Activated naive CD8-positive, alpha-beta T cell treated with anti-CD3 and anti-CD28 coated beads for 36 hours (primary cell): ENCODE results near the gene VPS13D. TPM values are rescaled to one million over a fixed set of nuclear protein-coding genes. Genes with fewer than 3 reads are reported as not detected.

ENCODE experiments used
- DNase-seq: peaks from one replicate; pipeline ENCODE4 v3.0.0; 2021
- H3K27ac Mint-ChIP-seq: one replicate; pipeline ENCODE4 v1.8.0; 2022; ENCODE audit warnings: mild to moderate bottlenecking, moderate library complexity, mixed read lengths
- H3K27me3 Mint-ChIP-seq: one replicate; pipeline ENCODE4 v1.8.0; 2022; ENCODE audit warnings: mild to moderate bottlenecking, mixed read lengths
- H3K36me3 Mint-ChIP-seq: one replicate; pipeline ENCODE4 v1.8.0; 2021; ENCODE audit warnings: mild to moderate bottlenecking, mixed read lengths
- H3K4me1 Mint-ChIP-seq: one replicate; pipeline ENCODE4 v1.8.0; 2021; ENCODE audit warnings: mixed read lengths
- H3K4me3 Mint-ChIP-seq: one replicate; pipeline ENCODE4 v1.8.0; 2022; ENCODE audit warnings: mild to moderate bottlenecking, moderate library complexity, mixed read lengths
- H3K9me3 Mint-ChIP-seq: one replicate; pipeline ENCODE4 v1.8.0; 2022; ENCODE audit warnings: mixed read lengths
- total RNA-seq, 2 experiments: library from RNA; stranded (reverse); gene quantifications; one replicate each; pipeline ENCODE4 v1.2.3, GENCODE V29; 2021

The VPS13D gene
- total RNA-seq, 2 experiments from 2014 or later, result 27.7 to 29.1 TPM

GRCh38 chr1:12441414-12442105 is 211.7 kb downstream of the VPS13D start:
- peaks cover 81% of the 10 kb centered on the region for H3K4me1 Mint-ChIP-seq
- no peak overlapping the region for H3K4me3 Mint-ChIP-seq
- H3K9me3 Mint-ChIP-seq, result peaks cover 15% of the 10 kb centered on the region
- H3K27me3 Mint-ChIP-seq, result no peaks in the 10 kb centered on the region
- peak overlapping the region; percentile 64 for H3K27ac Mint-ChIP-seq
- H3K36me3 Mint-ChIP-seq, result peaks cover 85% of the 10 kb centered on the region
- DNase-seq, result no peak

GRCh38 chr1:12442217-12442616 is 212.4 kb downstream of the VPS13D start:
- H3K9me3 Mint-ChIP-seq, result peaks cover 13% of the 10 kb centered on the region
- H3K36me3 Mint-ChIP-seq, result peaks cover 82% of the 10 kb centered on the region
- H3K27ac Mint-ChIP-seq, result peak overlapping the region; percentile 83
- no peaks in the 10 kb centered on the region for H3K27me3 Mint-ChIP-seq
- H3K4me3 Mint-ChIP-seq, result no peak overlapping the region
- DNase-seq, result no peak
- peaks cover 81% of the 10 kb centered on the region for H3K4me1 Mint-ChIP-seq

DNA sequence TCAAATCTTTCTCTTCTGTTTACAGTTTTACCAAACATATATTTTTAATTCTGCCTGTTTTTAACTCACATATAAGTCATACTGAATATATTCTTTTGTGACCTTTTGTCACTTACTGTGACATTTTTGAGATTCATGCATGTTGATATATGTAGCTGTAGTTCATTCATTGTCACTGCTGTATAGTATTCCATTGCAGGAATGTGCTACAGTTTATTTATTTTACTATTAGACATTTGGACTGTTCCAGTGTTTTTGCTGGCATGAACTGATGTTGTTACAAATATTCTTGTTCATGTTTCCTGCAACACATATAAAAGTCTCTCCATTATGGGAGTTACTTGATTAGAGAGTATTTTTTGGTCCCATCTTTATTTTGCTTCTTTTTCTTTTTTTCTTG is 213.3 kb downstream of the VPS13D start:
- H3K27ac Mint-ChIP-seq, result peak overlapping the region; percentile 83
- no peaks in the 10 kb centered on the region for H3K27me3 Mint-ChIP-seq
- H3K36me3 Mint-ChIP-seq, result peaks cover 79% of the 10 kb centered on the region
- H3K9me3 Mint-ChIP-seq, result peaks cover 12% of the 10 kb centered on the region
- peaks cover 82% of the 10 kb centered on the region for H3K4me1 Mint-ChIP-seq
- no peak for DNase-seq
- no peak overlapping the region for H3K4me3 Mint-ChIP-seq

GRCh38 chr1:12444329-12444841 is 214.6 kb downstream of the VPS13D start:
- no peaks in the 10 kb centered on the region for H3K27me3 Mint-ChIP-seq
- no peak overlapping the region for H3K4me3 Mint-ChIP-seq
- H3K9me3 Mint-ChIP-seq, result peaks cover 9% of the 10 kb centered on the region
- peaks cover 82% of the 10 kb centered on the region for H3K4me1 Mint-ChIP-seq
- H3K36me3 Mint-ChIP-seq, result peaks cover 73% of the 10 kb centered on the region
- no peak for DNase-seq
- peak overlapping the region; percentile 64 for H3K27ac Mint-ChIP-seq

DNA sequence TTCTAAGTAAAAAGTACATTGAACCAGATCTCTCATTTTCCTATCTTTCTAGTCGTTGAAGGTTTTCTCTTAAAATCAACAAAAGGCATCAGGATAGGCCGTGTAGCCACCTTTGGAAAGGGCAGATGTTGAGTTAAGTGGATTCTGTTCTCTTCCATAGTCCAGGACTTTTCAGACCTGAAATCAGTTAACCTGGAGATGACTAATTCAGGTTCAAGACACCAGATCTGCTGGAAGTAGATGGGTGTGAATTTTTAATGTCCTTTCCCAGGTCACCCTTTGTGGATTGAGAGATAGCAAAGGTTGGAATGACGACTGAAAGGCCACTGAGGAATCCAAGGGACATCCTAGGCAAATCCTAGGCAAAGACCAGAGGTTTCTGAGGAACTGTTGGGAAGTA is 215.4 kb downstream of the VPS13D start:
- Mint-ChIP-seq H3K27me3 (no peaks in the 10 kb centered on the region), H3K4me3 (no peak overlapping the region), H3K27ac (no peak overlapping the region), H3K9me3 (peaks cover 9% of the 10 kb centered on the region), H3K36me3 (peaks cover 72% of the 10 kb centered on the region), H3K4me1 (peaks cover 80% of the 10 kb centered on the region)
- no peak for DNase-seq

GRCh38 chr1:12446593-12446992 is 216.8 kb downstream of the VPS13D start:
- Mint-ChIP-seq H3K4me3 (no peak overlapping the region), H3K36me3 (peaks cover 76% of the 10 kb centered on the region), H3K9me3 (peaks cover 10% of the 10 kb centered on the region), H3K27me3 (no peaks in the 10 kb centered on the region), H3K27ac (peak overlapping the region; percentile 64), H3K4me1 (peaks cover 83% of the 10 kb centered on the region)
- no peak for DNase-seq

DNA sequence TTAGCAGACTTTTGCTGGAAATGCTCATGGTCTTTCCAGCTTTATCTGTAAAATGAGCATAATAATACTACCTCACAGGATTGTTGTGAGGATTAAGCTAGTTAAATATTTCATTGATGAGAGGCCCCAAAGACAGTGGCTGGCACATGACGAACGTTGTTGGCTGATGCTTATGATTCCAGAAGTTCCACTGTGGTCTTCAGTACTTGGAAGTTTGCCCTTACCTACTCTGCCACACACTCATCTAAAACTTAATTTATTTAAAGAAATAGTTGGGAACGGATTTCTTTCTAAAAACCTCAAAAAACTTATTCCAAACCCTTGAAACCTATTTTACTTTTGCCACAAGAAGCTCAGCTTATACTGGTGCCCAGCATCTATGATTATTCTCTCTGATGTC is 217.5 kb downstream of the VPS13D start:
- Mint-ChIP-seq H3K27ac (peak overlapping the region; percentile 99), H3K4me1 (peaks cover 86% of the 10 kb centered on the region), H3K36me3 (peaks cover 79% of the 10 kb centered on the region)

DNA sequence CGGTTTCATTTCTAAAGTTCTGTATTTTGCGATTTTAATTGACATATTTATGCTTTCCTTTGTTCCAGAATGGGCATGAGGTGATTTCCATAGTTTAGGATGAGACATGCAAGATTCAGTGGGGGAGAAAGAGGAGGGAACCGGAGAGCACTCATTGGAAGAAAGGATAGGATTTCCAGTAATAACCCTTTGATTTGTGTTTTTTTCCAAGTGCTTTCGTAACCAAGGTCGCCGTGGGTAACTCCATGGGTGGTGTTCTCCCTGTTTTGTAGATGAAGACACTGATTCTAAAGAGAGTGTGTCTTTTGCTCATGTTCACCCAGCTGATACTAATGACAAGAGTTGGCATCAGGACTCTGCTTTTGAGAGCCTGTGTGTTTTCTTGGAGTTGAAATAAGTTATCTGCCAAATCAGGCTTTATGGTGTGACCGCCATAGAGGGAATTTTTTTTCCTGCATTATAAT is 218.1 kb downstream of the VPS13D start:
- no peak overlapping the region for H3K4me3 Mint-ChIP-seq
- H3K36me3 Mint-ChIP-seq, result peaks cover 79% of the 10 kb centered on the region
- H3K27ac Mint-ChIP-seq, result peak overlapping the region; percentile 99
- no peak for DNase-seq
- H3K4me1 Mint-ChIP-seq, result peaks cover 86% of the 10 kb centered on the region
- H3K27me3 Mint-ChIP-seq, result no peaks in the 10 kb centered on the region
- H3K9me3 Mint-ChIP-seq, result peaks cover 14% of the 10 kb centered on the region

More for the DNA sequence above, 217.5 kb downstream of the VPS13D start:
- Mint-ChIP-seq H3K9me3 (peaks cover 14% of the 10 kb centered on the region), H3K27me3 (no peaks in the 10 kb centered on the region), H3K4me3 (no peak overlapping the region)
- no peak for DNase-seq

DNA sequence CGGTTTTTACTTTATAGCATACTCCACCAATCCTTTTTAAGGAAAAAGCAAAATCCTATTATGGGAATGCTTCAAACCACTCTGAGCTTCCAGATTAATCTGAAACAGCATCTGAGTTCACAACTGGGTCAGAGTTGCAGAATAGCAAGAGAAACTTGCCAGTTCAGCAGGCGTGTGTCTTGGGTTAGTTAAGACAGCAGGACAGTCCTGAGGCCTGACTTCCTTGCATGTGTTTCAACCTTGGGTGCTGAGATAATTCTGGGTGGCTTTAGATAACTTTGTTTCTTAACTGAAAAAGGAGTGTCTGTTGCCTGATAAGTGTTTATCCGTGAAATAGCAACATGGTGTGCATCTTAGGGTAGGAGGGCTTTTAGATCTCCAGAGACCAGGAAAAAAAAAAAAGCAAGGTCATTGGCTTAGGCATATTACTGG is 218.9 kb downstream of the VPS13D start:
- Mint-ChIP-seq H3K4me3 (peak overlapping the region; percentile 27), H3K36me3 (peaks cover 79% of the 10 kb centered on the region), H3K4me1 (peaks cover 88% of the 10 kb centered on the region), H3K27ac (peak overlapping the region; percentile 99), H3K9me3 (peaks cover 8% of the 10 kb centered on the region), H3K27me3 (no peaks in the 10 kb centered on the region)
- DNase-seq, result no peak

DNA sequence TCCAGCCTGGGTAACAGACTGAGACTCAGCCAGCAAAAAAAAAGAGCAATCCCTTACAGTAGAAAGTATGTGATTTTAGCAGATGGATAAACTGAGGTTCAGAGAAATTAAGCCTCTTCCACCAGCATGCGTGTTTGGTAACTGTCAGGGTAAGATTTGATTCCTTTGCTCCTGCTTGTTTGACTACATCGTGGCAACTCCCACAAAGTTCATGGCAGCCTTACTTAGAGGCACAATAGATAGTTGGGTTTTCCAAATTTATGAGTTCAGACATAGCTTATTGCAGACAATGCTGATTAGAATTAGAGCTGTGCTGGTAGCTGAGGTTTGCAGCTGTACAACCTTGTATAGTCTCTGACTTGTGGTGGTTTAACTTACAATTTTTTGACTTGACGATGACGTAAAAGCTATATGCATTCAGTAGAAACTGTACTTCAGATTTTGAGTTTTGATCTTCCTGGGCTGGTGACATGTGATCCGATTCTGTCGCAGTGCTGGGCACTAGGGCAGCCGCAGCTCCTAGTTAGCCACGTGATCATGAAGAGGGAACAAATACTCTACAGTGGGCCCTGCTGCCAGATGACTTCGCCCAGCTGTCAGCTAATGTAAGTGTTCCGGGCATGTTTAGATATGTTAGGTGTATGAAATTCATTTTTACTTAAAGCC is 220.4 kb downstream of the VPS13D start:
- Mint-ChIP-seq H3K9me3 (peaks cover 6% of the 10 kb centered on the region), H3K27me3 (no peaks in the 10 kb centered on the region), H3K4me3 (peak overlapping the region; percentile 71), H3K27ac (peak overlapping the region; percentile 99), H3K4me1 (peaks cover 91% of the 10 kb centered on the region), H3K36me3 (peaks cover 73% of the 10 kb centered on the region)
- peak; percentile 40 for DNase-seq

DNA sequence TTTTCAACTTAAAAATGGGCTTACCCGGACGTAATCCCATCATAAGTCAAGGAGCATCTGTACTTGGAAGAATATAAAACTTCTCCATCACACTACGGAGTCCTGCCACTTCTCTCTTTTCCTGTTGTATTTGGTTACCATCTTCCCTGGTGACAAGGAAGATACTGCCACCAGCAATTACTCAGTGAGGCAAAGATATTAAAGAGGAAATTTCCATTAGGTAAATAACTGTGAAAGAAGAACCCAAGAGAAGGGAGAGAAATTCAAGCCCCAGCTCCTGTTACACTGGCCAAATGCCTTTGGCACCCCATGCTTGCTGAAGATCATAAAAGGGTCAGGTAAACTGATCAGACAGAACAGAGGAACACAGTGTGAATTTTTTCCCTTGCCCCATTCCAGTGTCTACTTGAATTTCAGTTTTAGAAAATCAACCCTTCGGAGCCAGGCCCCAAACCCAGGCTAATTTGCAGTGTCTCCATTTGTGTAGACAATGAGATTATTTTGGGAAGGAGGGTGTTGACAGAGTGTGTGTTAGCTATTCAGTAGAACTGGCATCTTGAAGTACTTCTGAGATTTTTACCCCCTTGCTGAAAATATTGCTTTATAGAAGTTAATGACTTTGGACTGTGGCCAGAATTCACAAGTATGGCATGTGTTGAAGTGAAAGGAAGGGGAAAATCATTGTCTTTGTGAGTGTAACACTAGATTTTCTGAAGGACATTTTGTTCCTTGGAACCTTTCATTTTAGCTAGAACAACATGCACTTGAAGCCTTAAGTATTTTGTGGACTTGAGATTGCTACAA is 221.1 kb downstream of the VPS13D start:
- peak overlapping the region; percentile 71 for H3K4me3 Mint-ChIP-seq
- peak overlapping the region; percentile 99 for H3K27ac Mint-ChIP-seq

GRCh38 chr1:12451560-12451900 is 221.7 kb downstream of the VPS13D start:
- Mint-ChIP-seq H3K9me3 (peaks cover 6% of the 10 kb centered on the region), H3K27ac (peak overlapping the region; percentile 99), H3K36me3 (peaks cover 69% of the 10 kb centered on the region)

More for the DNA sequence above, 221.1 kb downstream of the VPS13D start:
- Mint-ChIP-seq H3K9me3 (peaks cover 6% of the 10 kb centered on the region), H3K4me1 (peaks cover 90% of the 10 kb centered on the region), H3K36me3 (peaks cover 70% of the 10 kb centered on the region), H3K27me3 (no peaks in the 10 kb centered on the region)
- no peak for DNase-seq

GRCh38 chr1:12452262-12452661 is 222.4 kb downstream of the VPS13D start:
- Mint-ChIP-seq H3K27me3 (no peaks in the 10 kb centered on the region), H3K36me3 (peaks cover 72% of the 10 kb centered on the region), H3K4me3 (peak overlapping the region; percentile 49), H3K9me3 (peaks cover 6% of the 10 kb centered on the region), H3K4me1 (peaks cover 93% of the 10 kb centered on the region), H3K27ac (peak overlapping the region; percentile 99)
- no peak for DNase-seq

More at GRCh38 chr1:12451560-12451900, 221.7 kb downstream of the VPS13D start:
- no peak for DNase-seq
- Mint-ChIP-seq H3K4me3 (peak overlapping the region; percentile 71), H3K4me1 (peaks cover 92% of the 10 kb centered on the region), H3K27me3 (no peaks in the 10 kb centered on the region)

DNA sequence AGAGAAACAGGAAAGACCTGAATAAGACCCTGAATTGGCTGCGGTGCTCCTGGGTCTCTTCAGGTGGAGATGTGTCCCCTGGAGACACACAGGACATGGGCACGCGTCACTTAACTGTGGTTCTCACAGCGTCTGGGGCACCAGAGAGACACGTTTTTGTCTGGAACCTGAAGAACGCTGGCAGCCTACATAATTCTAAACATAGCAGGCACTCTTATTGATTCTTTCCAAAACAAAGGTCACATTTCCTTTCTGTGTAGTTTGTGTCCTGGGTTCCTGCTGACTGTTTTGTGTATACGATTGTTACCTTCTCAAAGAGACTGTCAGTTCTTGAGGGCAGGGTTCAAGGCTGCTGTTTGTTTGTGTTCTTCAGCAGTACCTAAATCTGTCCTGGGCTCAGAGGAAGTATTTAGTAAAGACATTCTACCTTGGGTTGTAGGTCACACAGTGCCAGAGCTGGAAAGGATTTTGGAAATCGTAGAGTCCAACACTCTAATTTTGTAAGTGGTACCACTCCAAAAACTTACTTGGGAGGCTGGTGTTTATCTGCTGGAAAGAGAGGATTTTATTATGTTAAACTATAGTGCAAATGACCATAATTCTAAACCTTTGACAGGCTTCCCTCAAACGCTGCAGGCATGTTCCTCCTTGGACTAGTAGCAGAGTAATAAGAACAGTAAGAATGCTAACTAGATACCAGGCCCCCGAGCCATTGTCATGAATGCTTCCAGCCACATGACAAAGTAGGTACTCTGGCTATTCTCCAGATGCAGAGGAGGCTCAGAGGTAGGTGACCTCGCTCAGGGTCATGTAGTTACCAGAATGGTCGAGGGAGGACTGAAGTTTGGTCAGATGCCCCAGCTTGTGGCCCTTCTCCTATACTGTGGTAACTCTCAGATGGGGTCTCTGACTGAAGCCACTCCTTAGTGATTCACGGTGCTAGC is 223.8 kb downstream of the VPS13D start:
- peak overlapping the region; percentile 99 for H3K27ac Mint-ChIP-seq
- H3K27me3 Mint-ChIP-seq, result no peaks in the 10 kb centered on the region
- H3K4me1 Mint-ChIP-seq, result peaks cover 92% of the 10 kb centered on the region
- peak; percentile 50 for DNase-seq
- peaks cover 6% of the 10 kb centered on the region for H3K9me3 Mint-ChIP-seq
- peaks cover 71% of the 10 kb centered on the region for H3K36me3 Mint-ChIP-seq
- peak overlapping the region; percentile 49 for H3K4me3 Mint-ChIP-seq
